ENCODE data around the gene TATDN2.
A peak's percentile ranks its signal among the peaks of the same experiment; 100 is the strongest.

TATDN2 gene

GRCh38 chr3:10308678-10309077 is 60.4 kb downstream of the TATDN2 start:
- Mint-ChIP-seq H3K4me1 (no peaks in the 10 kb centered on the region), H3K36me3 (ENCODE audit: low read depth) (peaks cover 88% of the 10 kb centered on the region), H3K27ac (no peak overlapping the region), H3K9me3 (no peaks in the 10 kb centered on the region), H3K27me3 (ENCODE audit: low read depth) (no peaks in the 10 kb centered on the region), H3K4me3 (no peak overlapping the region)
- TF ChIP-seq CTCF (IDR thresholded peaks at IDR 0.05; ENCODE audit: unreplicated experiment in 3 of 3): no peak

- peaks cover 85% of the 10 kb centered on the region for H3K36me3 Mint-ChIP-seq (ENCODE audit: low read depth)
- peak overlapping the region in 1 of 3 experiments; percentile 44 for H3K27ac Mint-ChIP-seq
- no peaks in the 10 kb centered on the region for H3K4me1 Mint-ChIP-seq
These were observed 61.5 kb downstream of the TATDN2 start for GRCh38 chr3:10309736-10310135.

GRCh38 chr3:10310578-10310977 is 62.3 kb downstream of the TATDN2 start:
- Mint-ChIP-seq H3K9me3 (no peaks in the 10 kb centered on the region), H3K27me3 (ENCODE audit: low read depth) (no peaks in the 10 kb centered on the region), H3K27ac (no peak overlapping the region), H3K36me3 (ENCODE audit: low read depth) (peaks cover 79% of the 10 kb centered on the region), H3K4me1 (no peaks in the 10 kb centered on the region), H3K4me3 (no peak overlapping the region)
- TF ChIP-seq CTCF (IDR thresholded peaks at IDR 0.05; ENCODE audit: unreplicated experiment in 3 of 3): no peak

More at GRCh38 chr3:10309736-10310135, 61.5 kb downstream of the TATDN2 start:
- Mint-ChIP-seq H3K4me3 (no peak overlapping the region), H3K9me3 (no peaks in the 10 kb centered on the region), H3K27me3 (ENCODE audit: low read depth) (no peaks in the 10 kb centered on the region)
- no peak for TF ChIP-seq CTCF (IDR thresholded peaks at IDR 0.05; ENCODE audit: unreplicated experiment in 3 of 3)

- H3K4me3 Mint-ChIP-seq: no peak overlapping the region
- no peaks in the 10 kb centered on the region for H3K27me3 Mint-ChIP-seq (ENCODE audit: low read depth)
- TF ChIP-seq CTCF (IDR thresholded peaks at IDR 0.05; ENCODE audit: unreplicated experiment in 3 of 3): no peak
- H3K27ac Mint-ChIP-seq: no peak overlapping the region
- H3K4me1 Mint-ChIP-seq: no peaks in the 10 kb centered on the region
- no peaks in the 10 kb centered on the region for H3K9me3 Mint-ChIP-seq
- H3K36me3 Mint-ChIP-seq (ENCODE audit: low read depth): peaks cover 69% of the 10 kb centered on the region
These were observed 63.5 kb downstream of the TATDN2 start for GRCh38 chr3:10311710-10312109.

GRCh38 chr3:10312391-10312790 is 64.1 kb downstream of the TATDN2 start:
- no peak overlapping the region for H3K27ac Mint-ChIP-seq
- H3K4me3 Mint-ChIP-seq: no peak overlapping the region
- H3K4me1 Mint-ChIP-seq: no peaks in the 10 kb centered on the region
- TF ChIP-seq CTCF (IDR thresholded peaks at IDR 0.05; ENCODE audit: unreplicated experiment in 3 of 3): no peak
- H3K9me3 Mint-ChIP-seq: no peaks in the 10 kb centered on the region
- peaks cover 69% of the 10 kb centered on the region for H3K36me3 Mint-ChIP-seq (ENCODE audit: low read depth)
- no peaks in the 10 kb centered on the region for H3K27me3 Mint-ChIP-seq (ENCODE audit: low read depth)

- no peak overlapping the region for H3K4me3 Mint-ChIP-seq
- no peaks in the 10 kb centered on the region for H3K4me1 Mint-ChIP-seq
- TF ChIP-seq CTCF (IDR thresholded peaks at IDR 0.05; ENCODE audit: unreplicated experiment in 3 of 3): no peak
- H3K36me3 Mint-ChIP-seq (ENCODE audit: low read depth): peaks cover 69% of the 10 kb centered on the region
- no peak overlapping the region for H3K27ac Mint-ChIP-seq
- H3K27me3 Mint-ChIP-seq (ENCODE audit: low read depth): no peaks in the 10 kb centered on the region
- no peaks in the 10 kb centered on the region for H3K9me3 Mint-ChIP-seq
These were observed 64.6 kb downstream of the TATDN2 start for GRCh38 chr3:10312861-10313260.

All from nephron (organoid).